Epithelial cell of alveolus of lung (primary cell): ENCODE measurements around the gene ZNF771. TPM values are rescaled to one million over a fixed set of nuclear protein-coding genes. Genes with fewer than 3 reads are reported as not detected.

Source experiments
- total RNA-seq: library from RNA; depleted of rRNA; stranded (reverse); fragments of >200 nt; gene quantifications from 2 replicates; pipeline ENCODE4 v1.2.1, GENCODE V29; 2015

Gene ZNF771
- total RNA-seq = 14.0 and 26.6 TPM in 2 replicates

DNA sequence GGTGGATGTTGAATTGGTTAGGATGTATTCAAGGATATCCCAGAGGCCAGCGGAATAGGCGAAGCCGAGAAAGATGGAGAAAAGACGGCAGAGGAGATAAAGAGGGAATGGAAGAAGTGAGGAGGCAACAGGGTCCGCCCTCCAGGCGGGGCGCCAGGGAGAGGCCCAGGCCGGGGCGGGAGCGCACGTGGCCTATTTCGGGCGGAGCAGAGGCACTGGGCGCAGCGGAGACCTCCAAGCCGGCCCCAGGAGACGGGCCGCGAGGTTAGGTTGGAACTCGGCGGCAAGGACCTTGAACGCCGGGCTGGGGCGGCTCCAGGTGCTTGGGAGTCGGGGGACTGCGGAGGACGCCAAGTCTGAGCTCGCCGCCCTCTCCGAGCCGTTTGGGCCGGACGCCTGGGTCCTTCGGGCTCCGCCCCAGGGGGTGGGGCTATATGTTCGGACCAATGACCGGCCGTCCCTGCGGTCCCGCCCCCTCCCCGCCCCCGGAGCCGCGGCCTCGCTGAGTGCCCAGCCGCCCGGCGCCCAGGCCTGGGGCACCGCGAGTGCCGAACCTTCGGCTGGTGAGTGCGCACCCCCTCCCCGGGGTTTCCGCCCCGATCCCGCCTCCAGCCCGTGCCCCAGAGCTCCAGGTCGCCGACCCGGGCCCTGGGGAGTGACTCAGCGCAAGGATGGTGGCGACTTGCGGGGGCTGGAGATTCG, at the start of gene ZNF771:
Gene ZNF771 (plus strand): TSS at position 505 of the 702 bp plus-strand sequence. CDS start 448 bp downstream, outside the sequence.

DNA sequence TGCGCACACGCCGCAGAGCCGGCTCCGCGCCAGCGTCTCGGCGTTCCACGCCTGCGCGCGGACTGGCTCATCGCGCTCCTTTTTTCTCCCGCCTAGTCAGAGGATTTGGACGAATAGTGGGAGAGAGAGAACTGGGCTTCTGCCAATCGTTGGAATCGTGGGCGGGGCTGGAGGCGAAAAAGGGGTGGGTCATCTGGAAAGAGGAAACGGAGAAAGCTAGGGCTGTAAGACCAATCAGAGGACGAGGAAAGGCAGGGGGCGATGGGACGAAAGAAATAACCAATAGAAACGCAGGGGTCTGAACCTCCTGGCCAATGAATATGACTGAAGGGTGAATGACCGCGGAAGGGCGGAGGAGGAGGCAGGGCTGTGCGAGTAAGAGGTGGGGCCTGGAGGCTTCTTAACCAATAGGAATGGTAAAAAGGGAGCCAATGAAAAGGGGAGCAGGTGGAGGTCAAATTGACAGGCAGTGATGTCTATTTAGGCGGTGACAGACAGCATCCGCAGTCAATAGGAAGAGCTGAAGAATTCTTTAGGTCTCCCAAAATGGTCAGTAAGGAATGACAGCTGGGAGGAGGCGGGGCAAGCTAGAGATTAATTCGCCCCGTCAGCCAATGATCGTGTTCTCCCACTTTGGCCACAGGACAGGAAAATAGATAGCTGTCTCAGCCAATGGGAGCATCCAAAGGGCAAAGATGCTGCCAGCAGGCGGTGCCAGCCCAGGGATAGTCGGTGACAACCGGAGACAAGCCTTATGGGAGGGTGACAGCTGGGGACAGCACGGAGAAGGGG, 36.8 kb upstream of the ZNF771 start, which contains the start of gene TBC1D10B:
Gene TBC1D10B (minus strand): TSS at position 39 of the 792 bp plus-strand sequence. CDS start 311 bp downstream, outside the sequence.

GRCh38 chr16:30374538-30374937, 32.9 kb upstream of the ZNF771 start, which contains the start of gene MYL11:
TSS of gene MYL11 (plus strand) at chr16:30374802. CDS start at chr16:30374858, 56 bp downstream.

DNA sequence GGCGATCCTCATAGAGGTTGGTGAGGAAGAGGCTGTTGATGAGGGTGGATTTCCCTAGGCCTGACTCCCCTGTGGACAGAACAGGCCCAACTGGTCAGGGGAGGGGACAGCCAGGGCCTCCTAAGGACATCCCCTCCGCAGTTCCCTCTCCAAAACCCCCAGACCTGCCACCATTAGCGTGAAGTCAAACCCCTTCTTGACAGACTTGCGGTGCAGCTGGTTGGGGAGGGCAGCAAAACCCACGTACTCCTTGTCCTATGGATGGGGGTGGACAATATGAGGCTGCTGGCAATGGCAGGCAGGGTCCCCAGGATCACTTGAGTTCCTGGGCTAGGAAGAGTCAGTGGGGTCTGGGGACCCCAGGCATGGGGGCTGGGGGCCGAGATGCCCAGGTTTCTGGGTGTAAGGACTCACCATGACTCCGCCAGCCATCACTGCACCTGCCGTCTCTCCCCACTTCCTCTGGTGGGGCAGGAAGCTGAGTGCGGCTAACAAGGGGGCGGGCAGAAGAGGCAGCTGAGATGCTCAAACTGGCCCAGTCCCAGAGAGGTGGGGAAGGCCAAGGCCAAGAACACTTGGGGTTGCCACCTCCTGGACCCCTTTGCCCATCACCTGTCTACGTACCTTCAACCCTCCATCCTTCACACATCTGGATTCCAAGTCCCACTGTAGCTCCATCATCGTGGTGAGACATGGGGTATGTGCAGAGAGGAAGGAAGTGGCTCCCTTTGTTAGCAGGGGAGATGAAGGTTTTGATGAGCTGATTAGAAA, 25.1 kb upstream of the ZNF771 start, which contains the start of gene SEPTIN1:
Gene SEPTIN1 (minus strand): TSS at position 451 of the 771 bp plus-strand sequence. CDS start 19 bp downstream, at position 432.

GRCh38 chr16:30395155-30395991, 12.0 kb upstream of the ZNF771 start, which contains the start of gene ZNF48:
TSS of gene ZNF48 (plus strand) at chr16:30395420. CDS start at chr16:30395795, 375 bp downstream.

DNA sequence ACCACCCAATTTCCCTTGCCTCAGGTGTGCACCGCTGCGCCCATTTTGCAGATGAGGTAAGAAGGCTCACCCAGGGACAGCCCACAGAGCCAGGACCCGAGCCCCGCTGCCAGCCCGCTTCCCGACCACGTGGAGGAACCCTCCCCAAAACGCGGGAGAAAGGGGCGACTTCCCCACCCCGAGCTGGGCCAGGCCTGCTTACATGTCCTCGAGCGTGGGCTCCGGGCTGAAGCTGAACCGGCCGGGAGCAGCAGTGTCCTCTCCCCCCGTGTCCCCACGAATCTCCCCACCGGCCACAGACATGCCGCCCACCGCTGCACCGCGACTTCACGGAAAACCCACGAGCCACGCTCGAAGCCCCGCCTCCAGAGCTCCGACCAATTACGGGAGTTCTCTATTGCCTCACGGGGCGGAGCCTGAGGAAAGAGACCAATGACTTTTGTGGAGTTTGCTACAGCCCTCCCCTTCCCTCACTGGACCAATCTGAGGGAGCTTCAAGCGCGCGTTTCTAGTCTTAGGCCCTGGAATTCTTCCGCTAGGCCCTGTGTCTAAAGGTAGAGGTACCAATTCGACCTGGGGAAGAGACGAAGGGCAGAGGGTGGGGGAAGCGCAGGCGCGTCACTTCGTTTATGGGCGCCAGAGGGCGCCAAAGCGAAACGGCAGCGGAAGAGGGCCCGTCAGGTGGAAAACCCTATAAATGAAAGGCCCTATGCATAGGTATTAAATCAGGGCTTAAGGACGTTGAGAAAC, 22.4 kb downstream of the ZNF771 start, which contains the start of gene DCTPP1:
Gene DCTPP1 (minus strand): TSS at position 353 of the 750 bp plus-strand sequence. CDS start 50 bp downstream, at position 303.

DNA sequence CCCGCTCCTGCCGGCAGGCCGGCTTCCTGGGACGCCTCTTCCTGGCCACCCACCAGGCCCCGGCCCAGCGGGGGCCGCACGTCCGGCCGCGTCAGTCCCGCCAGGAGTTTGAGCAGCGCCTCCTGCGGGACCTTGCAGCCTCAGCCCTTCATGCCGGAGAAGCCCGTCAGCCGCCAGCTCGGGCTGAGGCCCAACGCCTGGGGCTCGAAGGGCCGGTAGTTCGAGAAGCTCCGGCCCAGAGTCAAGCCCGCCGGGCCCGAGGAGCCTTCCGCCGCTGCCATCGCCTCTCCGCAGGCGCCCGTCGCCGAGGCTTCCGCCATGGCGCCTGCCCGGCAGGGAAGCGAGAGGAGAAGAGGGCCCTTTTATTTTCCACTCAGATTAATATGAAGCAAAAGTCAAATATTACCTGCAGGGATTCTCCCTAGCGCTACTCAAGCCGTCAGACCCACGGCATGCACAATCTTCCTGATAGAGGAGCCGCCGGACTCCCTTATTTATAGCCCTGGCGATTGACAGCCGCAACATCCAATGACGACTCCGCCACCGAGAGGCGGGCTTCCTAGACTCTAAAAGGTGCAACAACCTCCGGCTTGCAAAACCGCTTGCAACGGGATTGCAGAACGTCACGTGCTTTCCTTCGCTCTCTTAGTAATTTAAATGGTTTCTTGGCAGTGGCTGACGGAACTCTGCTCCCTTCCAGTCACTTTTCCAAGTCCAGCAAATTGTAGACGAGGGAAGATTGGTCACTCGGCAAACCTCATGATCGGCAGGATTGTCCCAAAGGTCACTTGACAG, 38.2 kb downstream of the ZNF771 start, which contains the start of gene SEPHS2:
Gene SEPHS2 (minus strand): TSS at position 467 of the 795 bp plus-strand sequence. CDS start 147 bp downstream, at position 320.

Other genes with a start within 250 kb of the ZNF771 start
- gene CORO1A, start 224.0 kb upstream of the ZNF771 start, total RNA-seq = 9.1 and 13.5 TPM in 2 replicates
- 220 and 267 TPM in 2 replicates for gene BOLA2B, start 213.9 kb upstream of the ZNF771 start, total RNA-seq
- gene SLX1A, start 213.7 kb upstream of the ZNF771 start, total RNA-seq = 64.3 and 179 TPM in 2 replicates
- 7.4 and 18.7 TPM in 2 replicates for gene SULT1A3, start 208.4 kb upstream of the ZNF771 start, total RNA-seq
- gene NPIPB13, start 159.1 kb upstream of the ZNF771 start, total RNA-seq = 0.13 and 0.64 TPM in 2 replicates
- 46.3 and 53.2 TPM in 2 replicates for gene CD2BP2, start 52.3 kb upstream of the ZNF771 start, total RNA-seq
- 40.4 and 40.9 TPM in 2 replicates for gene TBC1D10B, start 37.1 kb upstream of the ZNF771 start, total RNA-seq
- 21.2 TPM in 1 of 2 replicates, not detected in the other for gene MYL11, start 32.8 kb upstream of the ZNF771 start, total RNA-seq
- 0.32 TPM in 1 of 2 replicates, not detected in the other for gene SEPTIN1, start 25.0 kb upstream of the ZNF771 start, total RNA-seq
- gene ZNF48, start 12.2 kb upstream of the ZNF771 start, total RNA-seq = 9.6 and 10.1 TPM in 2 replicates
- gene DCTPP1, start 22.4 kb downstream of the ZNF771 start, total RNA-seq = 12.5 and 34.5 TPM in 2 replicates
- gene SEPHS2, start 38.3 kb downstream of the ZNF771 start, total RNA-seq = 27.3 and 34.8 TPM in 2 replicates
- gene ITGAL, start 65.1 kb downstream of the ZNF771 start, total RNA-seq = not detected in 2 replicates
- gene ZNF768, start 119.0 kb downstream of the ZNF771 start, total RNA-seq = 31.4 and 34.0 TPM in 2 replicates
- gene ZNF747, start 127.3 kb downstream of the ZNF771 start, total RNA-seq = 10.5 and 14.0 TPM in 2 replicates
- gene ZNF764, start 150.8 kb downstream of the ZNF771 start, total RNA-seq = 7.1 and 17.6 TPM in 2 replicates
- gene ZNF688, start 164.1 kb downstream of the ZNF771 start, total RNA-seq = 7.7 and 10.6 TPM in 2 replicates
- 2.2 and 9.3 TPM in 2 replicates for gene ZNF785, start 178.1 kb downstream of the ZNF771 start, total RNA-seq
- gene ZNF689, start 202.8 kb downstream of the ZNF771 start, total RNA-seq = 6.3 and 9.3 TPM in 2 replicates
- 18.5 and 27.5 TPM in 2 replicates for gene PRR14, start 243.4 kb downstream of the ZNF771 start, total RNA-seq